HUES48 (cell line): ENCODE measurements around the gene HDC.

ENCODE experiments used
- H3K27ac ChIP-seq: one replicate; pipeline ENCODE4 v1.7.0; 2013; ENCODE audit warnings: low read depth, low read length, inconsistent platforms
- H3K27me3 ChIP-seq: 2 replicates; pipeline ENCODE4 v1.6.1; 2013; ENCODE audit warnings: mild to moderate bottlenecking, low read length; ENCODE audit not compliant: control insufficient read depth, insufficient read depth
- H3K36me3 ChIP-seq: 2 replicates; pipeline ENCODE4 v1.6.1; 2013; ENCODE audit warnings: low read length; ENCODE audit not compliant: control insufficient read depth, insufficient read depth
- H3K4me1 ChIP-seq: 2 replicates; pipeline ENCODE4 v1.6.1; 2013; ENCODE audit warnings: mild to moderate bottlenecking, low read length; ENCODE audit not compliant: control insufficient read depth, insufficient read depth
- H3K4me3 ChIP-seq: 2 replicates; pipeline ENCODE4 v1.5.1; 2013; ENCODE audit warnings: mild to moderate bottlenecking, low read depth, low read length
- H3K9ac ChIP-seq: 2 replicates; pipeline ENCODE4 v1.6.1; 2013; ENCODE audit warnings: mild to moderate bottlenecking, low read depth, low read length, moderate library complexity
- H3K9me3 ChIP-seq: 2 replicates; pipeline ENCODE4 v1.6.1; 2013; ENCODE audit warnings: low read length; ENCODE audit not compliant: control insufficient read depth, insufficient read depth

HDC gene

GRCh38 chr15:50278496-50278895, 13.0 kb upstream of the HDC start:
- Histone ChIP-seq H3K27me3 (no peaks in the 10 kb centered on the region), H3K9ac (no peak overlapping the region), H3K36me3 (peaks cover 6% of the 10 kb centered on the region), H3K9me3 (no peaks in the 10 kb centered on the region), H3K27ac (no peak overlapping the region), H3K4me3 (no peak overlapping the region), H3K4me1 (no peaks in the 10 kb centered on the region)

GRCh38 chr15:50277370-50277769, 11.8 kb upstream of the HDC start:
- no peaks in the 10 kb centered on the region for H3K4me1 ChIP-seq
- H3K27me3 ChIP-seq = no peaks in the 10 kb centered on the region
- H3K4me3 ChIP-seq = no peak overlapping the region
- H3K27ac ChIP-seq = no peak overlapping the region
- peaks cover 6% of the 10 kb centered on the region for H3K36me3 ChIP-seq
- H3K9me3 ChIP-seq = no peaks in the 10 kb centered on the region
- no peak overlapping the region for H3K9ac ChIP-seq

GRCh38 chr15:50275908-50276307, 10.4 kb upstream of the HDC start:
- no peak overlapping the region for H3K27ac ChIP-seq
- H3K4me1 ChIP-seq = no peaks in the 10 kb centered on the region
- no peak overlapping the region for H3K9ac ChIP-seq
- H3K9me3 ChIP-seq = no peaks in the 10 kb centered on the region
- H3K36me3 ChIP-seq = peaks cover 6% of the 10 kb centered on the region
- no peak overlapping the region for H3K4me3 ChIP-seq
- H3K27me3 ChIP-seq = no peaks in the 10 kb centered on the region

GRCh38 chr15:50275091-50275490, 9.6 kb upstream of the HDC start:
- Histone ChIP-seq H3K4me1 (no peaks in the 10 kb centered on the region), H3K27me3 (no peaks in the 10 kb centered on the region), H3K9ac (no peak overlapping the region), H3K4me3 (no peak overlapping the region), H3K36me3 (peaks cover 6% of the 10 kb centered on the region), H3K9me3 (no peaks in the 10 kb centered on the region), H3K27ac (no peak overlapping the region)

- H3K36me3 ChIP-seq = no peaks in the 10 kb centered on the region
- H3K27me3 ChIP-seq = no peaks in the 10 kb centered on the region
- no peaks in the 10 kb centered on the region for H3K4me1 ChIP-seq
- H3K27ac ChIP-seq = no peak overlapping the region
- no peak overlapping the region for H3K9ac ChIP-seq
- H3K9me3 ChIP-seq = no peaks in the 10 kb centered on the region
- no peak overlapping the region for H3K4me3 ChIP-seq
Observed at GRCh38 chr15:50267577-50267976, 2.1 kb upstream of the HDC start.

GRCh38 chr15:50262533-50262932, 3.0 kb downstream of the HDC start:
- H3K9ac ChIP-seq = no peak overlapping the region
- no peaks in the 10 kb centered on the region for H3K27me3 ChIP-seq
- H3K4me1 ChIP-seq = no peaks in the 10 kb centered on the region
- no peak overlapping the region for H3K4me3 ChIP-seq
- H3K36me3 ChIP-seq = no peaks in the 10 kb centered on the region
- no peaks in the 10 kb centered on the region for H3K9me3 ChIP-seq
- no peak overlapping the region for H3K27ac ChIP-seq

GRCh38 chr15:50261981-50262380, 3.5 kb downstream of the HDC start:
- no peak overlapping the region for H3K27ac ChIP-seq
- no peaks in the 10 kb centered on the region for H3K27me3 ChIP-seq
- H3K9ac ChIP-seq = no peak overlapping the region
- no peaks in the 10 kb centered on the region for H3K36me3 ChIP-seq
- H3K9me3 ChIP-seq = no peaks in the 10 kb centered on the region
- no peak overlapping the region for H3K4me3 ChIP-seq
- H3K4me1 ChIP-seq = no peaks in the 10 kb centered on the region

- no peaks in the 10 kb centered on the region for H3K27me3 ChIP-seq
- no peak overlapping the region for H3K9ac ChIP-seq
- no peak overlapping the region for H3K27ac ChIP-seq
- no peak overlapping the region for H3K4me3 ChIP-seq
- H3K4me1 ChIP-seq = no peaks in the 10 kb centered on the region
- no peaks in the 10 kb centered on the region for H3K9me3 ChIP-seq
- no peaks in the 10 kb centered on the region for H3K36me3 ChIP-seq
Observed at GRCh38 chr15:50260969-50261496, 4.5 kb downstream of the HDC start.

GRCh38 chr15:50259276-50259675, 6.2 kb downstream of the HDC start:
- H3K4me3 ChIP-seq = no peak overlapping the region
- no peak overlapping the region for H3K27ac ChIP-seq
- no peaks in the 10 kb centered on the region for H3K27me3 ChIP-seq
- H3K9me3 ChIP-seq = no peaks in the 10 kb centered on the region
- no peak overlapping the region for H3K9ac ChIP-seq
- no peaks in the 10 kb centered on the region for H3K4me1 ChIP-seq
- no peaks in the 10 kb centered on the region for H3K36me3 ChIP-seq

GRCh38 chr15:50257924-50258323, 7.6 kb downstream of the HDC start:
- Histone ChIP-seq H3K27me3 (no peaks in the 10 kb centered on the region), H3K9me3 (no peaks in the 10 kb centered on the region), H3K27ac (no peak overlapping the region), H3K36me3 (no peaks in the 10 kb centered on the region), H3K4me1 (no peaks in the 10 kb centered on the region), H3K4me3 (no peak overlapping the region), H3K9ac (no peak overlapping the region)

- Histone ChIP-seq H3K4me1 (no peaks in the 10 kb centered on the region), H3K36me3 (no peaks in the 10 kb centered on the region), H3K4me3 (no peak overlapping the region), H3K27me3 (no peaks in the 10 kb centered on the region), H3K9me3 (no peaks in the 10 kb centered on the region), H3K27ac (no peak overlapping the region), H3K9ac (no peak overlapping the region)
Observed at GRCh38 chr15:50257332-50257731, 8.2 kb downstream of the HDC start.
